ENCODE measurements around the gene ALDOC.

The ALDOC gene

GRCh38 chr17:28576758-28577465, at the start of gene ALDOC:
ALDOC (minus strand) TSS chr17:28576895; CDS start chr17:28575532, 1,363 bp downstream.
- Histone ChIP-seq H3K79me2 (ENCODE audit: insufficient read depth, low read length) (no peaks in the 10 kb centered on the region), H3K9me2 (replicated peaks; ENCODE audit: low read depth, low read length) (no peaks in the 10 kb centered on the region), H3K4me2 (ENCODE audit: low read depth, low read length, poor library complexity, severe bottlenecking) (no peak within 1 kb of the TSS), H4K20me1 (ENCODE audit: insufficient read depth, low read length, poor library complexity, severe bottlenecking) (no peaks in the 10 kb centered on the region), H3K4me3 (ENCODE audit: low read length, poor library complexity, severe bottlenecking) (no peak within 1 kb of the TSS), H2AFZ (ENCODE audit: low read length) (no peak within 1 kb of the TSS), H3K36me3 (ENCODE audit: insufficient read depth, low read length) (peaks cover 42% of the 10 kb centered on the region; the same call in 1 of the 2 replicates), H3K4me1 (ENCODE audit: insufficient read depth, low read length, poor library complexity, severe bottlenecking) (peaks cover 7% of the 10 kb centered on the region), H3K9ac (ENCODE audit: low read depth, low read length, poor library complexity, severe bottlenecking) (no peak within 1 kb of the TSS), H3F3A (ENCODE audit: low read depth) (no peaks in the 10 kb centered on the region), H3K9me3 (ENCODE audit: insufficient read depth, low read depth, low read length) (no peaks in the 10 kb centered on the region), H3K27me3 (ENCODE audit: insufficient read depth, low read length, poor library complexity, severe bottlenecking) (no peaks in the 10 kb centered on the region)
- no peak for TF ChIP-seq EZH2phosphoT487 (IDR thresholded peaks at IDR 0.05; ENCODE audit: borderline replicate concordance)
- TF ChIP-seq CTCF (conservative IDR thresholded peaks at IDR 0.05; ENCODE audit: low read length): no peak

- Histone ChIP-seq H3K9me2 (replicated peaks; ENCODE audit: low read depth, low read length) (no peaks in the 10 kb centered on the region), H2AFZ (ENCODE audit: low read length) (no peak overlapping the region), H3K4me2 (ENCODE audit: low read depth, low read length, poor library complexity, severe bottlenecking) (no peak overlapping the region), H3K36me3 (ENCODE audit: insufficient read depth, low read length) (peaks cover 67% of the 10 kb centered on the region), H3F3A (ENCODE audit: low read depth) (no peaks in the 10 kb centered on the region), H3K9ac (ENCODE audit: low read depth, low read length, poor library complexity, severe bottlenecking) (no peak overlapping the region), H4K20me1 (ENCODE audit: insufficient read depth, low read length, poor library complexity, severe bottlenecking) (no peaks in the 10 kb centered on the region), H3K79me2 (ENCODE audit: insufficient read depth, low read length) (no peaks in the 10 kb centered on the region), H3K9me3 (ENCODE audit: insufficient read depth, low read depth, low read length) (no peaks in the 10 kb centered on the region), H3K4me1 (ENCODE audit: insufficient read depth, low read length, poor library complexity, severe bottlenecking) (no peaks in the 10 kb centered on the region), H3K4me3 (ENCODE audit: low read length, poor library complexity, severe bottlenecking) (no peak overlapping the region), H3K27me3 (ENCODE audit: insufficient read depth, low read length, poor library complexity, severe bottlenecking) (no peaks in the 10 kb centered on the region)
- TF ChIP-seq CTCF (conservative IDR thresholded peaks at IDR 0.05; ENCODE audit: low read length) (no peak), EZH2phosphoT487 (IDR thresholded peaks at IDR 0.05; ENCODE audit: borderline replicate concordance) (no peak)
These were observed 47.5 kb upstream of the ALDOC start for GRCh38 chr17:28624148-28624547.

GRCh38 chr17:28623696-28624095, 47.0 kb upstream of the ALDOC start:
- H4K20me1 ChIP-seq (ENCODE audit: insufficient read depth, low read length, poor library complexity, severe bottlenecking): no peaks in the 10 kb centered on the region
- no peaks in the 10 kb centered on the region for H3F3A ChIP-seq (ENCODE audit: low read depth)
- H3K9ac ChIP-seq (ENCODE audit: low read depth, low read length, poor library complexity, severe bottlenecking): no peak overlapping the region
- no peak overlapping the region for H3K4me2 ChIP-seq (ENCODE audit: low read depth, low read length, poor library complexity, severe bottlenecking)
- no peaks in the 10 kb centered on the region for H3K79me2 ChIP-seq (ENCODE audit: insufficient read depth, low read length)
- TF ChIP-seq EZH2phosphoT487 (IDR thresholded peaks at IDR 0.05; ENCODE audit: borderline replicate concordance) (no peak), CTCF (conservative IDR thresholded peaks at IDR 0.05; ENCODE audit: low read length) (no peak)
- no peaks in the 10 kb centered on the region for H3K4me1 ChIP-seq (ENCODE audit: insufficient read depth, low read length, poor library complexity, severe bottlenecking)
- no peaks in the 10 kb centered on the region for H3K9me2 ChIP-seq (replicated peaks; ENCODE audit: low read depth, low read length)
- H3K9me3 ChIP-seq (ENCODE audit: insufficient read depth, low read depth, low read length): no peaks in the 10 kb centered on the region
- H3K4me3 ChIP-seq (ENCODE audit: low read length, poor library complexity, severe bottlenecking): no peak overlapping the region
- no peaks in the 10 kb centered on the region for H3K27me3 ChIP-seq (ENCODE audit: insufficient read depth, low read length, poor library complexity, severe bottlenecking)
- no peak overlapping the region for H2AFZ ChIP-seq (ENCODE audit: low read length)
- H3K36me3 ChIP-seq (ENCODE audit: insufficient read depth, low read length): peaks cover 71% of the 10 kb centered on the region

All from Loucy (cell line).